Measurements from ENCODE around the gene EMC9.

GRCh38 chr14:24162093-24162492 lies 20.7 kb upstream of the EMC9 start:
- TF ChIP-seq CTCF (conservative IDR thresholded peaks at IDR 0.05) (no peak), EZH2 (IDR thresholded peaks at IDR 0.05; ENCODE audit: low read depth) (no peak)

All from PC-9 (cell line).